ENCODE measurements around the gene CACNA1I. TPM values are rescaled to one million over a fixed set of nuclear protein-coding genes. Genes with fewer than 3 reads are reported as not detected.

The CACNA1I gene
- total and polyA plus RNA-seq, 5 donors from 2014 or later = 0.06 to 10.6 (median 0.32) TPM

DNA sequence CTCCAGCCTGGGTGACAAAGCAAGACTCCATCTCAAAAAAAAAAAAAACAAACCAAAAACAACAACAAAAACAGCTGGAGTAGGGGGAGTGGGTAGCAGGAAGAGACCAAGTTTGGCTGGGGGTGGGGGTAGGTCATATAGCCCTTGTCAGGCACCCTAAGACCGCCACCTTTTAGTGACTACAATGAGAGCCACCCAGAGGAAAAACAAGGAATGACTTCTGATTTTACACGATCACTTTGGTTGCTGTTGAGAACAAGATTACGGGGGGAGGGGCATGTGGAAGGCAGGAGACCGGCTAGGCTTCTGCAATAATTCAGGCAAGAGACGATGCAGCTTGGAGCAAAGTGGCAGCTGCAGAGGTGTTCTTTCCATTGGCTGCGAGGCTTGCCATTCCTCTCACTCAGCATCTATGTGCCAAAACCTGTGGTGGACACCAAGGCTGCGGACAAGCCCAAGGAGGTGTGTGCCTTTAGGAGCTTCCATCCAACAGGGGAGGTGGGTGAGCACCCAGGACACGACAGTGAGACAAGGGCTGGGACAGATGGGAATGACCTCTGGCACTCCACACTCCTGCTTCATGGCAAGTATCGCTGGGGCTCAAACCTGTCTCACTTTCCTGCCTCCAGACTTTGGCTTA is 39.7 kb upstream of the CACNA1I start:
- no peaks in the 10 kb centered on the region for H3K27me3 ChIP-seq (ENCODE audit: control insufficient read depth, insufficient read depth, low read length)
- H3K4me3 ChIP-seq (ENCODE audit: low read depth, low read length) = peak overlapping the region; percentile 90
- ATAC-seq (ENCODE audit: low read depth in 2 of 2) (no peak), DNase-seq (peak in 2 of 3 donors; percentile 33 to 60)
- Mint-ChIP-seq H3K36me3 (peaks cover 13% of the 10 kb centered on the region), H3K27me3 (peaks cover 9% of the 10 kb centered on the region), H3K9me3 (peaks cover 0 to 2% (median 0%) of the 10 kb centered on the region in 7 donors), H3K27ac (peak overlapping the region in 2 of 3 donors; percentile 25 to 94), H3K4me3 (peak overlapping the region; percentile 89 to 98 (median 96)), H3K4me1 (peaks cover 0 to 70% (median 40%) of the 10 kb centered on the region in 4 donors)
- H3K27ac ChIP-seq (ENCODE audit: insufficient read depth, low read length, poor library complexity, severe bottlenecking) = no peak overlapping the region
- H3K9me3 ChIP-seq (ENCODE audit: control insufficient read depth in 2 of 2, low read length in 2 of 2) = no peaks in the 10 kb centered on the region
- peaks cover 69% of the 10 kb centered on the region for H3K4me1 ChIP-seq (ENCODE audit: control insufficient read depth, insufficient read depth, low read length, poor library complexity, severe bottlenecking)
- peaks cover 14% of the 10 kb centered on the region for H3K36me3 ChIP-seq (ENCODE audit: control insufficient read depth, insufficient read depth, low read length)

DNA sequence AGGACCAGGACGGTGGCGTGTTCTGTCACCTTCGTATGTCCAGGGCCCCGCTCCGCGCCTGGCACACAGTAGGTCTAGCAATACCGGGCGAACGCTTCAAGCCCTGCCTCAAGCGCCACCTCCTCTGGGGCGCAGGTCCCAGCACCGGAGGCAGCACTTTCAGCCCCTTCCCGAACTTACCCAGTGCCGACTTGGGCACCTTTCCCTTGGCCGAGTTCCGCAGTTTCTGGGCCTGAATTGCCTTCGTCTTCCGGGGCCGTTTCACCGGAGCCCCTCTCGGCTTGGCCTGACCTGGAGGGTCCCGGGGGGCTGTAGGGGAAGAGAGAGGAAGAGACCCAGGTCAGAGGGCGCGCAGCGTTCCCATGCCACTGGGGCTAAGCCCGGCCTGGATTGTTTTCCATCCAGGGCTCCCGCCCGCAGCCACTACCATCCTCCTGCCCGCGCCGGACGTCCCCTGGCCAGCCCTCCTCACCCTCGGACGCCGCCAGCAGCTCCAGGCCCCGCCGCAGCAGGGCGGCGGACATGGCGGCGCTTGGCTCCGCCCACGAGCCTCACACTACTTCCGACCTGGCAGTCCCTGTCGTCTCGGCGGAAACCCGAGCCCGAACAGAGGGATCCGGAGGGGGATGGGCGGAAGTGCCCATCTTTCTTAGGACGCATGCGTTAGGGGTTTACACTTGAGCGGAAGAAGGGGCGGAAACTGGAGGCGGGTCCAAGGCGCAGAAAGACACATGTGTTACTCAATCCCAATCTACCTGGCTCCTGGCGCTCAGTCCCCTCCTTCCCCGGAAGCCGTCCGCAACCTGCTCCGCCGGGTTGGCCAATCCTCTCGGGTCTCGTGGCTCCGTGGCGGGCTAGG is 38.1 kb upstream of the CACNA1I start, which contains the start of gene RPS19BP1:
Gene RPS19BP1 (minus strand): TSS at position 534 of the 859 bp plus-strand sequence. CDS start 10 bp downstream, at position 524.
- peak within 1 kb of the TSS; percentile 94 to 97 (median 96) for H3K27ac Mint-ChIP-seq
- H3K36me3 Mint-ChIP-seq = peaks cover 13% of the 10 kb centered on the region
- Histone ChIP-seq H3K27ac (ENCODE audit: insufficient read depth, low read length, poor library complexity, severe bottlenecking) (peak within 1 kb of the TSS; percentile 89), H3K4me3 (ENCODE audit: low read depth, low read length) (peak within 1 kb of the TSS; percentile 90), H3K36me3 (ENCODE audit: control insufficient read depth, insufficient read depth, low read length) (peaks cover 14% of the 10 kb centered on the region), H3K27me3 (ENCODE audit: control insufficient read depth, insufficient read depth, low read length) (no peaks in the 10 kb centered on the region), H3K9me3 (ENCODE audit: control insufficient read depth in 2 of 2, low read length in 2 of 2) (no peaks in the 10 kb centered on the region), H3K4me1 (ENCODE audit: control insufficient read depth, insufficient read depth, low read length, poor library complexity, severe bottlenecking) (peaks cover 58% of the 10 kb centered on the region)
- H3K4me1 Mint-ChIP-seq = peaks cover 0 to 57% (median 33%) of the 10 kb centered on the region in 4 donors
- peaks cover 9% of the 10 kb centered on the region for H3K27me3 Mint-ChIP-seq
- ATAC-seq (ENCODE audit: low read depth in 2 of 2) (peak; percentile 84 to 86), DNase-seq (peak; percentile 98 to 100 (median 99))
- H3K4me3 Mint-ChIP-seq = peak within 1 kb of the TSS; percentile 89 to 98 (median 96)
- peaks cover 0 to 2% (median 0%) of the 10 kb centered on the region in 7 donors for H3K9me3 Mint-ChIP-seq

DNA sequence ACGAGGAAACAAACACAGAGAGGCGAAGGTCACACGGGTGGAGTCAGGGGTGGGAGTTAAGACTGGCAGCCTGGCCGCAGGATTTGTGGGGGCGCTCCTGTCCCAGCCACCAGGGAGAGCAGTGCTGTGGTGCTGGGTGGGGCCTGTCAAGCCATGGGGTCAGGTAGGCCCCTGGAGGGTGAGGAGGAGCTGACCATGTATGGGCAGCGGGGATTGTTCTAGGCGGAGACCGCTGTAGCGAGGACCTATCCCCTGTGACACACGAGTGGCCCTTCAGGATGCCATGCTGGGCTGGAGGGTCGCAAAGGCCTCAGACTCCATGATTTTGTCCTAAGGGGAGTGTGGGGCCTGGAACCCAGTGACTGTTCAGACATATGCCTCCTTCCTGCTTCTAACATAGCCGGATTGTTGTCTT is 36.5 kb upstream of the CACNA1I start:
- DNase-seq (no peak), ATAC-seq (ENCODE audit: low read depth in 2 of 2) (no peak)
- Histone ChIP-seq H3K36me3 (ENCODE audit: control insufficient read depth, insufficient read depth, low read length) (peaks cover 9% of the 10 kb centered on the region), H3K27me3 (ENCODE audit: control insufficient read depth, insufficient read depth, low read length) (no peaks in the 10 kb centered on the region), H3K4me3 (ENCODE audit: low read depth, low read length) (no peak overlapping the region), H3K4me1 (ENCODE audit: control insufficient read depth, insufficient read depth, low read length, poor library complexity, severe bottlenecking) (peaks cover 42% of the 10 kb centered on the region), H3K27ac (ENCODE audit: insufficient read depth, low read length, poor library complexity, severe bottlenecking) (no peak overlapping the region), H3K9me3 (ENCODE audit: control insufficient read depth in 2 of 2, low read length in 2 of 2) (no peaks in the 10 kb centered on the region)
- H3K36me3 Mint-ChIP-seq = peaks cover 13% of the 10 kb centered on the region
- no peak overlapping the region for H3K27ac Mint-ChIP-seq
- H3K9me3 Mint-ChIP-seq = peaks cover 0 to under 1% (median 0%) of the 10 kb centered on the region in 7 donors
- peak overlapping the region in 2 of 4 donors; percentile 52 to 58 for H3K4me3 Mint-ChIP-seq
- H3K27me3 Mint-ChIP-seq = peaks cover 9% of the 10 kb centered on the region
- H3K4me1 Mint-ChIP-seq = peaks cover 0 to 40% (median 23%) of the 10 kb centered on the region in 4 donors

DNA sequence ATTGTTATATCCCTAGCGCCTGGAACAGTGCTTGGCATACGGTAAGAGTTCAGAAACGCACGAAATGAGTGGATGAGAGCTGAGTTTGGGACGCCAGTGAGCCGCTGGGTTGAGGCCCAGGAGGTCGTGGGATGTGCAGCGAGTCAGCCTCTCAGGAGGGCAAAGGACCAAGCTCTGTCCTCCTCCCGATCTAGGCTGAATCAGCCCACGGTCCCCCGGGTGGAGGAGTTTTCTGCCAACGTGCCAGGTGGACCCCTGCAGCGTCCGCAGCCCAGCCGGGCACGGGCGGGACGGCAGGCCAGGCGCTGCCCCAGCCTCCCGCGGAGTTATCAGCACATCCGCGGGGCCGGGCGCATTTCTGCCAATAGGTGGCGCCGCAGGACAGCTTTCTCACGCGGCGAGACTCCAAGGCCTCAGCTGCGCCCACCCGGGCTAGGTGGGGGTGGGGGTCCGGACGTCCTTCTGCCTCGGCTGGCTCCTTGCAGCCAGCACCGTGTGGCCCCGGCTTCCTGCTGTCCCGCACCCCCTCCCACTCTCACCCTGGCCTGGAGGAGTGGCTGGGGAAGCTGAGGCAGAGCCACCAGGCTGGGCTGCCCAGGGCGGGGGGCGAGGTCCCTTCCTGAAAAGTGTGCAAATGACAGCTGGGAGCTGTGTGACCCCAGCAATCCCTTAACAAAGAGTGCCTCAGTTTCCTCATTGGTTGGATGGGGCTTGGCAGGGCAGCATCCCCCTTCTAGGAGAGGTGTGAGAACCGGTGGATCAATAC is 35.8 kb upstream of the CACNA1I start:
- Histone ChIP-seq H3K9me3 (ENCODE audit: control insufficient read depth in 2 of 2, low read length in 2 of 2) (no peaks in the 10 kb centered on the region), H3K36me3 (ENCODE audit: control insufficient read depth, insufficient read depth, low read length) (peaks cover 7% of the 10 kb centered on the region), H3K4me1 (ENCODE audit: control insufficient read depth, insufficient read depth, low read length, poor library complexity, severe bottlenecking) (peaks cover 35% of the 10 kb centered on the region), H3K27me3 (ENCODE audit: control insufficient read depth, insufficient read depth, low read length) (no peaks in the 10 kb centered on the region), H3K4me3 (ENCODE audit: low read depth, low read length) (no peak overlapping the region), H3K27ac (ENCODE audit: insufficient read depth, low read length, poor library complexity, severe bottlenecking) (no peak overlapping the region)
- H3K27me3 Mint-ChIP-seq = peaks cover 9% of the 10 kb centered on the region
- H3K9me3 Mint-ChIP-seq = no peaks in the 10 kb centered on the region
- peak in 1 of 2 donors; percentile 8 for ATAC-seq (ENCODE audit: low read depth in 2 of 2)
- no peak overlapping the region for H3K27ac Mint-ChIP-seq
- peaks cover 12% of the 10 kb centered on the region for H3K36me3 Mint-ChIP-seq
- DNase-seq = peak; percentile 69 to 75 (median 72)
- H3K4me1 Mint-ChIP-seq = peaks cover 0 to 34% (median 19%) of the 10 kb centered on the region in 4 donors
- peak overlapping the region in 1 of 4 donors; percentile 38 for H3K4me3 Mint-ChIP-seq

DNA sequence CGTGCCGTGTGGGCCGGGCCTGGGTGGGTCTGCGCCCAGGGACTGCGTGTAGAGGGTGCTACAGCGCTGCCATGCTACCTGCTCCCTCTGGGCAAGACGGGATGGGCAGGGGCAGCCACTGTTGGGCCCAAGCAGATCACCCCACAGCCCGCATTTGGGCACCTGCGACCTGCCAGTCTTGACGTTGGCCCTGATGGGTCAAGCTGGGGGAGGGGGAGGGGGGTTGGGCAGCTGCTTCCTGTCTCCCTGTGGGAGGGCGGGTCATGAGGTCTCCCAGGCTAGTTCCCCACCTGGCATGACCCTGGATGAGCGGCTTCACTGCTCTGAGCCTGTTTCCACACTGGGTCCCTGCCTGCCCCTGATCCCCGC is 35.2 kb upstream of the CACNA1I start:
- Mint-ChIP-seq H3K27ac (no peak overlapping the region), H3K9me3 (no peaks in the 10 kb centered on the region), H3K27me3 (peaks cover 12% of the 10 kb centered on the region), H3K4me3 (no peak overlapping the region), H3K36me3 (peaks cover 8% of the 10 kb centered on the region), H3K4me1 (peaks cover 0 to 28% (median 15%) of the 10 kb centered on the region in 4 donors)
- Histone ChIP-seq H3K4me1 (ENCODE audit: control insufficient read depth, insufficient read depth, low read length, poor library complexity, severe bottlenecking) (peaks cover 29% of the 10 kb centered on the region), H3K27me3 (ENCODE audit: control insufficient read depth, insufficient read depth, low read length) (no peaks in the 10 kb centered on the region), H3K27ac (ENCODE audit: insufficient read depth, low read length, poor library complexity, severe bottlenecking) (no peak overlapping the region), H3K4me3 (ENCODE audit: low read depth, low read length) (no peak overlapping the region), H3K9me3 (ENCODE audit: control insufficient read depth in 2 of 2, low read length in 2 of 2) (no peaks in the 10 kb centered on the region), H3K36me3 (ENCODE audit: control insufficient read depth, insufficient read depth, low read length) (peaks cover 2% of the 10 kb centered on the region)
- DNase-seq (no peak), ATAC-seq (ENCODE audit: low read depth in 2 of 2) (no peak)

DNA sequence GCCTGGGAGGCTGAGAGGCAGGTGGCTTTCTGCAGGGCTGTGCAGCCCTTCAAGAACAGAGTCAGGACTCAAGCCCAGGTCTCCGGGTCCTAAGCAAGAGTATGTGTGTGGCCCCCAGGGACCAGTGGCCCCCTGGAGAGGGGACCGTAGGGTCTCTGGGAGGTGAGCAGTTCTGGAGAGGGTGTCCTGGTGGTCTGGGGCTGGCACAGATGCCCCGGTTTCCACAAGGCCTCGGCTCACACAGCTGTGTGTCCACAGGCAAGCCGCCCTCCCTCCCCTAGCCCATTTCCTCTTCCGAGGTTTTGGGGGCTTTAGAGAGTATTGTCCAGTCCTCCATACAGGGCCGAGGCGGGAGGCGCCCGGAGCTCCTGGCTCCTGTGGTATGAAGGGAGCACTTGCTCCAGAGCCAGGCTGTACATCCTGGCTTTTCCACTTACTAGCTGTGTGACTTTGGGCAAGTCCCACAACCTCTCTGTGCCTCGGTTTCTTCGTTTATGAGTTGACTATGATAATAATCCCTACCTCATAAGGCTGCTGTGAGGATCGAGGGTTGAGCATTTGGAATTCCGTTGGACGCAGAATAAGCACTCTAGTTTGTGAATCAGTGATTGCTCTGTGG is 34.6 kb upstream of the CACNA1I start:
- H3K36me3 Mint-ChIP-seq = peaks cover 8% of the 10 kb centered on the region
- H3K9me3 ChIP-seq (ENCODE audit: control insufficient read depth in 2 of 2, low read length in 2 of 2) = no peaks in the 10 kb centered on the region
- H3K4me3 ChIP-seq (ENCODE audit: low read depth, low read length) = no peak overlapping the region
- ATAC-seq (ENCODE audit: low read depth in 2 of 2) (no peak), DNase-seq (no peak)
- H3K4me3 Mint-ChIP-seq = no peak overlapping the region
- no peak overlapping the region for H3K27ac Mint-ChIP-seq
- no peaks in the 10 kb centered on the region for H3K9me3 Mint-ChIP-seq
- H3K36me3 ChIP-seq (ENCODE audit: control insufficient read depth, insufficient read depth, low read length) = no peaks in the 10 kb centered on the region
- H3K27ac ChIP-seq (ENCODE audit: insufficient read depth, low read length, poor library complexity, severe bottlenecking) = no peak overlapping the region
- peaks cover 0 to 22% (median 12%) of the 10 kb centered on the region in 4 donors for H3K4me1 Mint-ChIP-seq
- no peaks in the 10 kb centered on the region for H3K27me3 ChIP-seq (ENCODE audit: control insufficient read depth, insufficient read depth, low read length)
- H3K27me3 Mint-ChIP-seq = peaks cover 16% of the 10 kb centered on the region
- peaks cover 23% of the 10 kb centered on the region for H3K4me1 ChIP-seq (ENCODE audit: control insufficient read depth, insufficient read depth, low read length, poor library complexity, severe bottlenecking)

DNA sequence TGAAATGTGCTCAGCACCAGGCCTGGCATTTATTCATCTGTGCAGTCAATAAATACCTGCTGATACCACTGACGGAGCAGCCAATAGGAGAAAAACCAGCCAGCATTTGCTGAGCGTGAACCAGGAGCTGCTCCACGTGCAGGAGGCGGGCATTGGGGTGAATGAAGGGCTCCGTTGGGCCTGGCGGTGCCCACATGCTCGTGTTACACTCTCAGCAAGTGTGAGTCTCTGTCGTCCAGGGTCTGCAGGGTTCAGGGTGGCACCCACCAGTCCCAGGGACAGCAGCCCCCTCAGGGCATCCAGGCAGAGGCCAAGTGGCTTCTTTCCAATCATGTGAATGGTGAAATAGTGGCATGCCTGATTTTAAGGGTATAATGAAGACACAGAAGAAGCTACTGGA is 33.8 kb upstream of the CACNA1I start:
- peaks cover 3% of the 10 kb centered on the region for H3K36me3 Mint-ChIP-seq
- H3K27ac Mint-ChIP-seq = no peak overlapping the region
- peaks cover 0 to 14% (median 8%) of the 10 kb centered on the region in 4 donors for H3K4me1 Mint-ChIP-seq
- H3K27me3 ChIP-seq (ENCODE audit: control insufficient read depth, insufficient read depth, low read length) = no peaks in the 10 kb centered on the region
- H3K4me3 Mint-ChIP-seq = no peak overlapping the region
- DNase-seq (no peak), ATAC-seq (ENCODE audit: low read depth in 2 of 2) (no peak)
- H3K27ac ChIP-seq (ENCODE audit: insufficient read depth, low read length, poor library complexity, severe bottlenecking) = no peak overlapping the region
- no peaks in the 10 kb centered on the region for H3K9me3 ChIP-seq (ENCODE audit: control insufficient read depth in 2 of 2, low read length in 2 of 2)
- H3K9me3 Mint-ChIP-seq = no peaks in the 10 kb centered on the region
- no peak overlapping the region for H3K4me3 ChIP-seq (ENCODE audit: low read depth, low read length)
- H3K4me1 ChIP-seq (ENCODE audit: control insufficient read depth, insufficient read depth, low read length, poor library complexity, severe bottlenecking) = peaks cover 16% of the 10 kb centered on the region
- no peaks in the 10 kb centered on the region for H3K36me3 ChIP-seq (ENCODE audit: control insufficient read depth, insufficient read depth, low read length)
- H3K27me3 Mint-ChIP-seq = peaks cover 16% of the 10 kb centered on the region

All from CD4-positive, CD25-positive, alpha-beta regulatory T cell (primary cell).